K562 (cell line): ENCODE measurements around the gene STEAP3. TPM values are rescaled to one million over a fixed set of nuclear protein-coding genes. Genes with fewer than 3 reads are reported as not detected.

Source experiments
- ATAC-seq: fragments of 200-7000 bp; cut with Tn5 transposase; 3 replicates; pipeline ENCODE4 v1.9.1; 2020; ENCODE audit warnings: moderate library complexity
- BruUV-seq: library from RNA; stranded (reverse); fragments of 400-500 nt; replicated peaks from 2 replicates; lab custom pipeline; 2021; lab: Mats Ljungman, UMichigan
- CTCF ChIA-PET: fragments of 300-600 bp; formaldehyde crosslinking; extraction: SDS; loops from one replicate; lab custom pipeline; 2021; ENCODE audit warnings: low intra/inter-chr PET ratio; lab: Yijun Ruan, JAX
- POLR2A ChIA-PET: fragments of 300-600, 350-650 bp; sonication (Branson Sonifier 250); formaldehyde crosslinking; extraction: SDS; loops from one replicate; lab custom pipeline; 2021; ENCODE audit warnings: antibody characterized with exemption, inconsistent platforms; lab: Yijun Ruan, JAX
- DNase-seq, 4 experiments: peaks; one replicate each; pipeline versions ENCODE4 v3.0.0 to v3.0.0-alpha.2; 2011 to 2018; ENCODE audit warnings: low spot score in 3 of 4, mixed read lengths in 3 of 4; ENCODE audit errors: extremely low read depth in 1 of 4
- FAIRE-seq: peaks from 2 replicates; lab custom pipeline; 2011; peaks lifted over from hg19 to GRCh38; lab: Jason Lieb, UNC
- H2AFZ ChIP-seq: 2 replicates; pipeline ENCODE4 v1.6.0; 2011; ENCODE audit warnings: low read depth, low read length, control low read depth, inconsistent platforms
- H3K27ac ChIP-seq: fragments of 200-600 bp; 3 replicates; pipeline ENCODE4 v1.8.0; 2011; ENCODE audit warnings: low read depth, mild to moderate bottlenecking, control low read depth, inconsistent platforms, low read length, moderate library complexity, mixed read lengths; ENCODE audit errors: extremely low read depth
- H3K27me3 ChIP-seq, 2 experiments: fragments of 300-600 bp in 1 of 2; 2 replicates in 1 of 2; 3 replicates in 1 of 2; pipeline versions ENCODE4 v1.6.0 to v1.8.0; 2011; ENCODE audit warnings: inconsistent platforms in 2 of 2, low read length in 2 of 2, mild to moderate bottlenecking in 1 of 2, mixed read lengths in 1 of 2, moderate library complexity in 1 of 2; ENCODE audit not compliant: control insufficient read depth in 2 of 2, insufficient read depth in 2 of 2
- H3K36me3 ChIP-seq: fragments of 300-600 bp; 3 replicates; pipeline ENCODE4 v1.8.0; 2011; ENCODE audit warnings: mild to moderate bottlenecking, low read length, inconsistent platforms; ENCODE audit not compliant: control insufficient read depth, insufficient read depth
- H3K4me1 ChIP-seq, 2 experiments: fragments of 200-600 bp in 1 of 2; replicated peaks in 1 of 2; 2 replicates in 1 of 2; 3 replicates in 1 of 2; pipeline versions ENCODE4 v1.5.1 to v1.8.0; 2011; ENCODE audit warnings: inconsistent platforms in 2 of 2, low read length in 2 of 2, mild to moderate bottlenecking in 1 of 2, mixed read lengths in 1 of 2, moderate library complexity in 1 of 2; ENCODE audit not compliant: control insufficient read depth in 2 of 2, insufficient read depth in 2 of 2
- H3K4me2 ChIP-seq: 2 replicates; pipeline ENCODE4 v1.6.1; 2011; ENCODE audit warnings: low read length, control low read depth, inconsistent platforms, mixed read lengths; ENCODE audit not compliant: insufficient read depth
- H3K4me3 ChIP-seq: fragments of 200-600 bp; sonication (generic), shearing (Covaris generic); 2 replicates; pipeline ENCODE4 v1.5.1; 2016; ENCODE audit warnings: control low read depth, inconsistent platforms
- H3K79me2 ChIP-seq: fragments of 200-600 bp; 3 replicates; pipeline ENCODE4 v1.8.0; 2011; ENCODE audit warnings: low read length, inconsistent platforms; ENCODE audit not compliant: control insufficient read depth, insufficient read depth
- H3K9ac ChIP-seq, 2 experiments: 2 replicates each; pipeline versions ENCODE4 v1.6.0 to v1.6.1; 2011; ENCODE audit warnings: low read depth in 2 of 2, low read length in 2 of 2, control low read depth in 1 of 2, inconsistent platforms in 1 of 2, mild to moderate bottlenecking in 1 of 2, mixed read lengths in 1 of 2; ENCODE audit not compliant: insufficient read depth in 1 of 2
- H3K9me1 ChIP-seq: one replicate; pipeline ENCODE4 v1.6.0; 2011; ENCODE audit warnings: inconsistent platforms, mild to moderate bottlenecking, low read length, moderate library complexity; ENCODE audit not compliant: control insufficient read depth, insufficient read depth
- H3K9me3 ChIP-seq: replicated peaks from 2 replicates; pipeline ENCODE4 v1.5.1; 2011; ENCODE audit warnings: low read depth, low read length, inconsistent platforms; ENCODE audit not compliant: control insufficient read depth, insufficient read depth
- H4K20me1 ChIP-seq: replicated peaks from 2 replicates; pipeline ENCODE4 v1.6.1; 2011; ENCODE audit warnings: low read length, inconsistent platforms, mixed read lengths; ENCODE audit not compliant: control insufficient read depth, insufficient read depth
- CAMTA2 ChIP-seq: fragments of 250-450 bp; sonication (Bioruptor Pico); conservative IDR thresholded peaks from 2 replicates; pipeline ENCODE4 v1.5.1; 2022
- CHD1 ChIP-seq: fragments of 200-600 bp; sonication (generic); IDR thresholded peaks from one replicate; pipeline ENCODE4 v1.6.1; 2012; ENCODE audit warnings: mild to moderate bottlenecking, moderate library complexity, low read length, inconsistent platforms
- GATAD2A ChIP-seq: fragments of 450-650 bp; IDR thresholded peaks from 2 replicates; pipeline ENCODE4 v1.6.1; 2017
- HNRNPH1 ChIP-seq: fragments of 200-400 bp; formaldehyde crosslinking; optimal IDR thresholded peaks from 2 replicates; pipeline ENCODE3; 2017; ENCODE audit warnings: low read depth, mild to moderate bottlenecking, low read length, moderate library complexity
- KLF1 ChIP-seq: fragments of 450-650 bp; IDR thresholded peaks from 2 replicates; pipeline ENCODE4 v1.6.1; 2016; ENCODE audit warnings: missing genetic modification characterization, missing compliant biosample characterization
- SP1 ChIP-seq: sonication (generic); formaldehyde crosslinking; IDR thresholded peaks from 2 replicates; pipeline ENCODE4 v1.8.1; 2022; ENCODE audit warnings: mild to moderate bottlenecking, missing genetic modification reagents
- TBL1XR1 ChIP-seq, 2 experiments: IDR thresholded peaks; 2 replicates each; pipeline ENCODE4 v1.6.1; 2012; ENCODE audit warnings: improper control_type of control experiment in 2 of 2, low read length in 2 of 2, mild to moderate bottlenecking in 1 of 2
- TEAD4 ChIP-seq, 2 experiments: sonication (generic) in 1 of 2; formaldehyde crosslinking in 1 of 2; IDR thresholded peaks; 2 replicates each; pipeline versions ENCODE4 v1.6.1 to v1.8.0; 2012 to 2022; ENCODE audit warnings: borderline replicate concordance in 1 of 2, inconsistent platforms in 1 of 2, low read length in 1 of 2, mild to moderate bottlenecking in 1 of 2, missing genetic modification reagents in 1 of 2
- ZFP30 ChIP-seq: fragments of 250-450 bp; sonication (Bioruptor Pico); IDR thresholded peaks from 2 replicates; pipeline ENCODE4 v1.8.0; 2022; ENCODE audit warnings: moderate library complexity, mild to moderate bottlenecking, inconsistent platforms, borderline replicate concordance
- ZNF316 ChIP-seq: fragments of 450-650 bp; IDR thresholded peaks from 2 replicates; pipeline ENCODE4 v1.6.1; 2016
- ZSCAN32 ChIP-seq: fragments of 450-650 bp; formaldehyde crosslinking; IDR thresholded peaks from 2 replicates; pipeline ENCODE4 v1.4.0; 2020; ENCODE audit warnings: mild to moderate bottlenecking, moderate library complexity
- WGBS: fragments of 100-300 bp; shearing (Covaris generic); methylation state at CpG from one replicate; pipeline ENCODE4 v1.1.6; 2016; ENCODE audit warnings: low coverage, mixed read lengths; ENCODE audit not compliant: insufficient coverage; ENCODE audit errors: missing lambda C conversion rate; 5-methylcytosine and 5-hydroxymethylcytosine counted together
- in situ Hi-C: fragments of 300-500 bp; cut with MboI; formaldehyde crosslinking; loops from 4 replicates; pipeline ENCODE4 v1.15.0; 2018; ENCODE audit warnings: inconsistent platforms, mixed read lengths
- intact Hi-C: fragments of 100-400 bp; cut with micrococcal nuclease; formaldehyde crosslinking; loops from 2 replicates; pipeline ENCODE4 v1.14.2; 2022
- polyA plus RNA-seq, 8 experiments: library from polyadenylated mRNA; depleted of rRNA in 4 of 8; stranded (reverse) in 5 of 8; unstranded in 3 of 8; fragments of >200 nt; fragmentation: Nextera tagmentation in 2 of 8; fragmentation: Illumina TruSeq in 1 of 8; extraction: Ambion mirVana in 2 of 8; extraction: Trizol in 1 of 8; gene quantifications; 2 replicates each; pipeline versions ENCODE4 v1.2.1 to v1.2.3, GENCODE V29; 2011 to 2014; ENCODE audit warnings: inconsistent platforms in 1 of 8, missing spikeins in 1 of 8
- total RNA-seq, 7 experiments: library from RNA; depleted of rRNA in 6 of 7; stranded (reverse); fragments of >200 nt in 6 of 7; fragmentation: Illumina TruSeq in 2 of 7; extraction: Trizol in 2 of 7; gene quantifications; 2 replicates each; pipeline versions ENCODE4 v1.2.1 to v1.2.3, GENCODE V29; 2011 to 2021; ENCODE audit warnings: low replicate concordance in 1 of 7
- TF ChIP-seq, protein P1 (sequence below): fragments of 450-650 bp; conservative IDR thresholded peaks from 2 replicates; pipeline ENCODE4 v1.6.1; 2016; ENCODE audit warnings: missing genetic modification characterization, low read depth, mild to moderate bottlenecking, missing compliant biosample characterization, moderate library complexity
- TF ChIP-seq, protein P2 (sequence below): fragments of 250-450 bp; sonication (Bioruptor Pico); IDR thresholded peaks from 2 replicates; pipeline ENCODE4 v1.8.0; 2022; ENCODE audit warnings: moderate library complexity, mild to moderate bottlenecking, inconsistent platforms

Gene STEAP3
- total and polyA plus RNA-seq, 9 of the 15 experiments (the other 6 are each of a cell fraction or from before 2014, with no cell fraction given) = 1.8 to 31.6 (median 9.0) TPM

DNA sequence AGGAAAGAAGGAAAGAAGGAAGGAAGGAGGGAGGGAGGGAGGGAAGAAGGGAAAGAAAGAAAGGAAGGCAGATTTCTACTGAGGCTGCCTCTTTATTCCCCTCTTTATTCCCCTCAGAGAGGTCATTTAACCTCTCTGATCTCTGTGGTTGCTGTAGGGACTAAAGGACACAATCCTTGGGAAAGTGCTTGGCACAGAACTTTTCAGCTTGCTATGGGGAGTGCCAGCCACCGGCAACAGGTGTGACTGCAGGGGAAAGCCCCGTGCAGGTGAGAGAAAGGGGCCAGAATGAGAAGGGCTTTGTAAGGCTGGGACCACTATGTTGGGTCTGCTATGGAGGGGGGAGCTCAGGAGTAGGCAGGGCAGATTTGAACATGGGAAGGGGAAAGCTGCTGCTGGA, 27.7 kb upstream of the STEAP3 start (continued):
- TF ChIP-seq KLF1 (tag) = no peak
- TF ChIP-seq TBL1XR1 (IDR thresholded peaks at IDR 0.05; ENCODE audit: low read length in 2 of 2) = no peak
- no peak for TF ChIP-seq ZSCAN32 (CRISPR knock-in tag)

DNA sequence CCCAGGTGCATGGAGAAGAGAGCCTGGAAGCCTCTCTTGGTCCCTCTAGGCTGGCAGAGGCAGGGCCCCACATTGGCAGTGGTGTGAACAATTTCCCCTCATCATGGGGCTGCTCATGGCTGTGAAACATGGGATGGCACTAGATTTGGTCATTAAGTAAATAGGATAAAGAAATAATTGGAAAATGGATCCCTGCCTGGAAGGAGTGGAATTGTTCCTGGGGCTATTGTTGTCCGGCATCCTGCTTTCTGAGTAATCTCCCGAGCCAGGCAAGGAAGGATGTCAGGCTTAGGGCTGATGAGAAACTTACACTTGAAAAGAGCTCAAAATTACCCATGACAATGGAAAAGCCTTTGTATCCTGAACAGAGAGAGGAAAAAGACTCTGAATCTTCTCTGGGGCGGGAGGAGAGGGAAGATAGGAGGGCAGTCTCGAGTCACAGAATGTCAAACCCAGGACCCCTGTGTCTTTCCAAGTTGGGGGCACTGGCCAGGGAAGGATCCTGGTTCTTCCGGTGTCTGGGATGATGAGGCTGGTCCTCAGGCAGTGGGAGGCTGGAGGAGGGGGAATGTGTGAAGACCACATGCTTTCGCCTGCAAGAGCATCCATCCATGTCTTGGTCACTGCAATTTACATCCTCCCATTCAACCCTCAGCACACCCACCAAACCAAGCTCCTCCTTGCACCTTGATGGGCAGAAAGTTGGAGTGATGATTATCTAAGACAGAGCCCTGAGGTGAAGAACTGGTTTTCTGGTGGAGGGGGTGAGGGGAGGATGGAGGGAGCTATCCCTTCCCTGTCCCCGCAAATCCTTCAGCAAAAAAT, 27.1 kb upstream of the STEAP3 start:
- BruUV-seq = no TSS peak
- H3K4me3 ChIP-seq = no peak overlapping the region
- no peaks in the 10 kb centered on the region for H3K9me3 ChIP-seq
- no peaks in the 10 kb centered on the region for H3K9me1 ChIP-seq
- H3K79me2 ChIP-seq = no peaks in the 10 kb centered on the region
- DNase-seq (no peak), FAIRE-seq (no peak), ATAC-seq (no peak)
- ChIA-PET POLR2A (interaction anchor here (0.9 to 1.4 kb wide), 2 partner anchors 18 to 36 kb away, joined by 3 to 4 read pairs; no protein-coding TSS in a partner anchor), CTCF (no interaction called here)
- no peak overlapping the region for H3K9ac ChIP-seq
- H2AFZ ChIP-seq = no peak overlapping the region
- no peak overlapping the region for H3K4me2 ChIP-seq
- H3K27me3 ChIP-seq = peaks cover 7 to 55% of the 10 kb centered on the region in 2 experiments; a peak in 4 of 5 replicates
- peaks cover 7% of the 10 kb centered on the region; the same call in 1 of the 2 replicates for H4K20me1 ChIP-seq
- H3K4me1 ChIP-seq = no peaks in the 10 kb centered on the region
- WGBS = 0% methylated on average over 7 of the region's 7 CpGs
- intact Hi-C loops = no loop called here
- in situ Hi-C loops = no loop called here
- no peak overlapping the region for H3K27ac ChIP-seq
- no peak for TF ChIP-seq CAMTA2 (CRISPR knock-in tag)
- TF ChIP-seq ZNF316 = no peak
- no peak for TF ChIP-seq ZFP30 (CRISPR knock-in tag)
- no peak for TF ChIP-seq GATAD2A
- TF ChIP-seq TEAD4 (IDR thresholded peaks at IDR 0.05; ENCODE audit: low read length) = no peak
- no peak for TF ChIP-seq TEAD4 (CRISPR knock-in tag; IDR thresholded peaks at IDR 0.05; ENCODE audit: borderline replicate concordance)
- TF ChIP-seq SP1 (CRISPR knock-in tag) = no peak
- no peak for TF ChIP-seq CHD1
- no peak for TF ChIP-seq HNRNPH1
- TF ChIP-seq, protein P1, sequence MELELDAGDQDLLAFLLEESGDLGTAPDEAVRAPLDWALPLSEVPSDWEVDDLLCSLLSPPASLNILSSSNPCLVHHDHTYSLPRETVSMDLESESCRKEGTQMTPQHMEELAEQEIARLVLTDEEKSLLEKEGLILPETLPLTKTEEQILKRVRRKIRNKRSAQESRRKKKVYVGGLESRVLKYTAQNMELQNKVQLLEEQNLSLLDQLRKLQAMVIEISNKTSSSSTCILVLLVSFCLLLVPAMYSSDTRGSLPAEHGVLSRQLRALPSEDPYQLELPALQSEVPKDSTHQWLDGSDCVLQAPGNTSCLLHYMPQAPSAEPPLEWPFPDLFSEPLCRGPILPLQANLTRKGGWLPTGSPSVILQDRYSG = no peak
- TF ChIP-seq, protein P2, sequence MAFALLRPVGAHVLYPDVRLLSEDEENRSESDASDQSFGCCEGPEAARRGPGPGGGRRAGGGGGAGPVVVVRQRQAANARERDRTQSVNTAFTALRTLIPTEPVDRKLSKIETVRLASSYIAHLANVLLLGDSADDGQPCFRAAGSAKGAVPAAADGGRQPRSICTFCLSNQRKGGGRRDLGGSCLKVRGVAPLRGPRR = no peak
- no peaks in the 10 kb centered on the region for H3K36me3 ChIP-seq
